Epithelial cell of esophagus (primary cell): ENCODE data around the gene CAVIN2.

Experiments used
- DNase-seq: peaks from one replicate; pipeline ENCODE4 v3.0.0; 2010; ENCODE audit warnings: low read depth
- H3K4me3 ChIP-seq: 2 replicates; pipeline ENCODE4 v1.5.1; 2011; ENCODE audit warnings: mild to moderate bottlenecking, low read length, control low read depth
- TF ChIP-seq, protein P1 (sequence below): IDR thresholded peaks from 2 replicates; pipeline ENCODE4 v1.5.1; 2011; ENCODE audit warnings: low read depth, mild to moderate bottlenecking, low read length, control low read depth, inconsistent platforms; ENCODE audit not compliant: insufficient read depth; ENCODE audit errors: missing control alignments

CAVIN2 gene

GRCh38 chr2:191866195-191866594 lies 19.3 kb upstream of the CAVIN2 start:
- no peak for DNase-seq
- TF ChIP-seq, protein P1, sequence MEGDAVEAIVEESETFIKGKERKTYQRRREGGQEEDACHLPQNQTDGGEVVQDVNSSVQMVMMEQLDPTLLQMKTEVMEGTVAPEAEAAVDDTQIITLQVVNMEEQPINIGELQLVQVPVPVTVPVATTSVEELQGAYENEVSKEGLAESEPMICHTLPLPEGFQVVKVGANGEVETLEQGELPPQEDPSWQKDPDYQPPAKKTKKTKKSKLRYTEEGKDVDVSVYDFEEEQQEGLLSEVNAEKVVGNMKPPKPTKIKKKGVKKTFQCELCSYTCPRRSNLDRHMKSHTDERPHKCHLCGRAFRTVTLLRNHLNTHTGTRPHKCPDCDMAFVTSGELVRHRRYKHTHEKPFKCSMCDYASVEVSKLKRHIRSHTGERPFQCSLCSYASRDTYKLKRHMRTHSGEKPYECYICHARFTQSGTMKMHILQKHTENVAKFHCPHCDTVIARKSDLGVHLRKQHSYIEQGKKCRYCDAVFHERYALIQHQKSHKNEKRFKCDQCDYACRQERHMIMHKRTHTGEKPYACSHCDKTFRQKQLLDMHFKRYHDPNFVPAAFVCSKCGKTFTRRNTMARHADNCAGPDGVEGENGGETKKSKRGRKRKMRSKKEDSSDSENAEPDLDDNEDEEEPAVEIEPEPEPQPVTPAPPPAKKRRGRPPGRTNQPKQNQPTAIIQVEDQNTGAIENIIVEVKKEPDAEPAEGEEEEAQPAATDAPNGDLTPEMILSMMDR: no peak
- no peak overlapping the region for H3K4me3 ChIP-seq

DNA sequence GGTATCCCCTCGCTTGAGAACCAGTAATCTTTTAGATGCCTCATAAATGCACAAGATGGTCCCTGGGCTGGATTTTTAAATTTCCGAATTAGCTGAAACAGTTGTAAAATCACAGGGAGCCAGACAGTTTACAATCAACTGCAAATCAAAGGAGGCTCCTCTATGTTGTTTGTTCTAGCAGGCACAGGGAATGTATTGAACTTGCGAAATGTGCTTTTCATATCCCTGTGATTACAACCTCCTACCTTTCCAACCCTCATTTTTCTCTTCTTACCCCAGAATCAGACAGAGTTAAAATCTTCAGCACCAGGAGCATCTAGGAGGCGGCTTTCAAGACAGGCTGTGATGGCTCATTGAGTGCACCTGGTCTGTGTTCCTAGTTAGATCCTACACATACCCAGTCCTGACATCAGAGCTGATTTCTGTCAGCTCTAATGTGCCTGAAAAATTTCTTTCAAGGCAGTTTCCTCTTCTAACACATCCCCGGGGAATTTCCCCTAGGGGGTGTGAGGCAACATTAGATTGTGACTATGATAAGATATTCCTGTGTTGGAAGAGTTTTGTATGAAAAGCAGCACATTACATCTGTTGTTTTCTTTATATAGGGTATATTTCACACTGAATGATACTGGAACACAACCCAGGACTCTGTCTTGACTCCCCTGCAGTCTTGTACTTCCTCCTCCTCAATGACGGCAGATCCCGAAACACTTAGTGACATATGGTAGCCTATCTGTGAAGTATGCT lies 17.9 kb upstream of the CAVIN2 start:
- TF ChIP-seq, protein P1: no peak
- peak; percentile 44 for DNase-seq
- H3K4me3 ChIP-seq: no peak overlapping the region

DNA sequence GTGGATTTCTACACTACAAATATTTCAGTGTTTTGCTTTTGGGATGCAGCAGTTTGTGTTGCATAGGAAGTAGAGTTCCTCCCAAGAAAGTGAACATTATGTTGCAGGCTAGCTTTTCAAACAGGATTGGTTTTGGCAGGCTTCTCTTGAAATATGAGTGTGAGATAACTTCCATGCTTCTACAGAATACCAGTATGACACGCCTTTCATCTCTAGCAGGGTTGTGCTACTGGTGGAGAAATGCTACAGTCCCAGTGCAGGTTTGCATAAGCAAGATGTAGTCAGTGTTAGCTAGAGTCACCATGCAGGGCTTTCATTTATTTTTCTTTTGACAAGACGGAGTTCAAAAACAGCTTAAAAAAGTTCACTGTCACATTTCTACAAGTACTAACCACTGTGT lies 17.1 kb upstream of the CAVIN2 start:
- no peak for DNase-seq
- TF ChIP-seq, protein P1: no peak

DNA sequence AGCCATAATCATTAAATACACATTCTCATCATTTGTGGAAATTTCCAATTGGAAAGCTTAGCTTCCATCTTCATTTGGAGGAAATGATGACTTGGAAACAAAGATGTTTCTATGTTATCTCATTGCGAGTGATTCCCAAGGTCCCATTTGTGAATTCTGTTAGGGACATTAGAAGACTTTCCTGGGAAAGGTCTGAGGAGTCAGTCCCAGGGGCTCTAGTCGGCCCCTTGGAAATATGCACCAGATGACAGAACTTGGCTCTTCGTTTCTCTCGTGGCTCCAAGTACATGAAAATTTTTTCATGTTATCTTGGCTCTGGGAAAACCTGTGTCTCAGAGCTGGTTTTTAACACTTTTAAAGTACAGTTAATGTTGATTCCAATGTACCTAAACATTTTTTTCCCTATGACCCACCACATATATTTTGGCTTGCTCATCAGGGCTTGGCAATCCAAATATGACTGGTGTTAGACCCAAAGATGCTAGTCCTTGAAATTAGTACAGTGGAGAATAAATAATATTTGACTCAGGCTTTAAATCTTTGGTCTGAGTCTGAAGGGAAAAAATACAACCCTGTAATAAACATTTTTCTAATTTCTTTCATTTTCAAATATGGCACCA lies 15.4 kb upstream of the CAVIN2 start:
- no peak overlapping the region for H3K4me3 ChIP-seq
- peak; percentile 20 for DNase-seq
- TF ChIP-seq, protein P1: no peak

More for the DNA sequence above, 17.1 kb upstream of the CAVIN2 start:
- H3K4me3 ChIP-seq: no peak overlapping the region

DNA sequence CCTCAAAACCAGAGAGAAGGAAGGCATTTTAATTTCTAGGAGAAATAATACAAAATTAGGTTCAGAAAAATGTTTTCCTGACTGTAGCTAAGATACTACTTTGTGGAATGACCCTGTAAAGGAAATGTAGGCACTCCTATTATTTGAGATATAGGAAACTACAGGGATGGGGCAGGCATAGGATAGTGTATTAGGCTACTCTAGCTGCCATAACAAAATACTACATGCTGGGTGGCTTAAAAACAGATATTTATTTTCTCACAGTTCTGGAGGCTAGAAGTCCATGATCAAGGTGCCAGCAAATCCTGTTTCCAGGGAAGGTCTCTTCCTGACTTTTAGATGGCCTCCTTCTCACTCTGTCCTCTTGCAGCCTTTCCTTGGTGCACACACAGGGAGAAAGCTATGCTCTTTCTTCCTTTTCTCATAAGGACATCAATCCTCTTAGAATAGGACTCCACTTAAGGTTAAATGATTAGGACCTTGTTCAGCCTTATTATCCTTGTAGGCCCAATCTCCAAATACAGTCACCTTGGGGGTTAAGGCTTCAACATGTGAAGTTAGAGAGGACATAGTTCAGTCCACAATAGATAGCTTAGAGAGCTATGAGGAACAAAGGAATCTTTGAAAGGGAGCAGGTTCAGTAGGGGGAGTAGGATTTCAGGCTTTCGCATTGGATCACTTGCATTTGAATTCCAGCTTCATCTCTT lies 14.0 kb upstream of the CAVIN2 start:
- H3K4me3 ChIP-seq: no peak overlapping the region
- no peak for DNase-seq
- TF ChIP-seq, protein P1: no peak

- DNase-seq: no peak
- no peak overlapping the region for H3K4me3 ChIP-seq
- TF ChIP-seq, protein P1: no peak
These were observed 12.8 kb upstream of the CAVIN2 start for GRCh38 chr2:191859681-191860080.

DNA sequence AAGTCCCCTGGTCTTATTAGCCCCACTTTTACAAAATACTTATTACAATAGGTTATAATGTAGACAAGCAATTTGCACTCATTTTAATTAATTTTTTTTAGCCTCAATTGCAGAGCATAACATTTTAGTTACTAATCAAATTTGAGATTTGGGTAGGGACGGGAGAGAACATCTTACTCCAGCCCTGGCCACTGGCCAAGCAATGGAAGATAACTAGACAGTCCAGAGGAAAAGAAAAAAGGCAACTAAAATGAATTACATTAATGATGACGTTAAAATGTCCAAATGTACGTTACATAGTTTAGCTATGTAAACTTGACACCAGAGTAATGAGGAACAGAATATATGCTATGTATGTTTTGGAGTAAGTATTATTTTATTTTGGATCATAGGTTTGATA lies 11.0 kb upstream of the CAVIN2 start:
- H3K4me3 ChIP-seq: no peak overlapping the region
- DNase-seq: no peak
- TF ChIP-seq, protein P1: no peak
